ENCODE data around the gene RPS21. TPM values are rescaled to one million over a fixed set of nuclear protein-coding genes. Genes with fewer than 3 reads are reported as not detected.

RPS21 gene
- total and polyA plus RNA-seq, 9 of the 15 experiments (the other 6 are each of a cell fraction or from before 2014, with no cell fraction given) = 1,380 to 5,647 (median 3,091) TPM

DNA sequence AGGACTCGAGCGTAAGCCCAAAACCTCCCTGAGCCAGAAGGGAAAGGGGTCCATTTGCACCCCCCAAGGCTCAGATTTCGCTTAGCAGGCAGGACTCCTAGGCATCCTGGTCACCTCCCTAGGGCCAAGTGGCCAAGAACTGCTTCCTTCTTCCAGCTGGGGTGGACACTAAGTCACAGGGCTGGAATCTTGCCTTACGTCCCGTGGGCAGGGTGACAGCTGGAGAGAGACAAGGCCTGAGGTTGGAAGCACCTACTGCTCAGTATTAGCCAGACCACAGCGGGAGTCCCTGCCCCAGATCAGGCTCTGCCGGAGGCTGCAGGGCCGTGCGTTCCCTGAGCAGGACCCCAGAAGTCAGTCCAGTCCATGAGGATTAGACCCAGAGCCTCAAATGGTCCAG is 39.5 kb upstream of the RPS21 start:
- ATAC-seq (no peak), DNase-seq (ENCODE audit: extremely low read depth in 1 of 4, low spot score in 3 of 4) (no peak), FAIRE-seq (no peak)
- no peak overlapping the region for H2AFZ ChIP-seq (ENCODE audit: low read depth, low read length)
- H3K79me2 ChIP-seq (ENCODE audit: control insufficient read depth, insufficient read depth, low read length) = no peaks in the 10 kb centered on the region
- H4K20me1 ChIP-seq (replicated peaks; ENCODE audit: control insufficient read depth, insufficient read depth, low read length) = no peaks in the 10 kb centered on the region
- peaks cover 2% of the 10 kb centered on the region for H3K9me1 ChIP-seq (ENCODE audit: control insufficient read depth, insufficient read depth, low read length)
- intact Hi-C loops (cut with micrococcal nuclease) (no loop called here), in situ Hi-C loops (cut with MboI) (no loop called here)
- no peaks in the 10 kb centered on the region for H3K9me3 ChIP-seq (replicated peaks; ENCODE audit: control insufficient read depth, insufficient read depth, low read depth, low read length)
- no peak overlapping the region for H3K4me2 ChIP-seq (ENCODE audit: insufficient read depth, low read length)
- no peak overlapping the region for H3K4me3 ChIP-seq
- no TSS peak for BruUV-seq (replicated peaks)
- H3K4me1 ChIP-seq (replicated peaks in 1 of 2; ENCODE audit: control insufficient read depth in 2 of 2, insufficient read depth in 2 of 2, low read length in 2 of 2) = peaks cover 0 to 25% of the 10 kb centered on the region in 2 experiments; a peak in 1 of 5 replicates
- ChIA-PET CTCF (ENCODE audit: low intra/inter-chr PET ratio) (no interaction called here), POLR2A (interaction anchor here (0.6 to 0.8 kb wide), 3 partner anchors 11 to 139 kb away, joined by 4 read pairs; no protein-coding TSS in a partner anchor)
- peaks cover 74% of the 10 kb centered on the region for H3K36me3 ChIP-seq (ENCODE audit: control insufficient read depth, insufficient read depth, low read length)
- H3K27ac ChIP-seq (ENCODE audit: extremely low read depth, low read depth, low read length) = no peak overlapping the region
- 93% methylated on average over 9 of the region's 9 CpGs for WGBS (ENCODE audit: insufficient coverage, low coverage, missing lambda C conversion rate)
- no peak overlapping the region; a peak in 1 of 4 replicates for H3K9ac ChIP-seq (ENCODE audit: insufficient read depth in 1 of 2, low read depth in 2 of 2, low read length in 2 of 2)
- no peaks in the 10 kb centered on the region for H3K27me3 ChIP-seq (ENCODE audit: control insufficient read depth in 2 of 2, insufficient read depth in 2 of 2, low read length in 2 of 2)
- TF ChIP-seq COPS2 (conservative IDR thresholded peaks at IDR 0.05) (no peak), SMAD4 (CRISPR knock-in tag; conservative IDR thresholded peaks at IDR 0.05) (no peak), ZEB2 (IDR thresholded peaks at IDR 0.05) (no peak), RBM14 (IDR thresholded peaks at IDR 0.05; ENCODE audit: borderline replicate concordance, insufficient read depth, low read depth, low read length) (no peak), MAFF (IDR thresholded peaks at IDR 0.05; ENCODE audit: low read length) (no peak), CHD4 (IDR thresholded peaks at IDR 0.05; ENCODE audit: insufficient read depth, insufficient replicate concordance, low read depth, low read length, poor library complexity, severe bottlenecking) (no peak), RBM15 (IDR thresholded peaks at IDR 0.05; ENCODE audit: insufficient read depth, low read length) (no peak), KDM5B (IDR thresholded peaks at IDR 0.05; ENCODE audit: insufficient replicate concordance, low read depth, low read length) (no peak), RFX1 (IDR thresholded peaks at IDR 0.05) (no peak), ARID1B (IDR thresholded peaks at IDR 0.05) (no peak), MEF2D (tag; conservative IDR thresholded peaks at IDR 0.05; ENCODE audit: low read depth) (no peak), ZNF778 (CRISPR knock-in tag; IDR thresholded peaks at IDR 0.05) (no peak), HNRNPH1 (optimal IDR thresholded peaks at IDR 0.05; ENCODE audit: low read depth, low read length) (no peak)
- TF ChIP-seq, protein P1, sequence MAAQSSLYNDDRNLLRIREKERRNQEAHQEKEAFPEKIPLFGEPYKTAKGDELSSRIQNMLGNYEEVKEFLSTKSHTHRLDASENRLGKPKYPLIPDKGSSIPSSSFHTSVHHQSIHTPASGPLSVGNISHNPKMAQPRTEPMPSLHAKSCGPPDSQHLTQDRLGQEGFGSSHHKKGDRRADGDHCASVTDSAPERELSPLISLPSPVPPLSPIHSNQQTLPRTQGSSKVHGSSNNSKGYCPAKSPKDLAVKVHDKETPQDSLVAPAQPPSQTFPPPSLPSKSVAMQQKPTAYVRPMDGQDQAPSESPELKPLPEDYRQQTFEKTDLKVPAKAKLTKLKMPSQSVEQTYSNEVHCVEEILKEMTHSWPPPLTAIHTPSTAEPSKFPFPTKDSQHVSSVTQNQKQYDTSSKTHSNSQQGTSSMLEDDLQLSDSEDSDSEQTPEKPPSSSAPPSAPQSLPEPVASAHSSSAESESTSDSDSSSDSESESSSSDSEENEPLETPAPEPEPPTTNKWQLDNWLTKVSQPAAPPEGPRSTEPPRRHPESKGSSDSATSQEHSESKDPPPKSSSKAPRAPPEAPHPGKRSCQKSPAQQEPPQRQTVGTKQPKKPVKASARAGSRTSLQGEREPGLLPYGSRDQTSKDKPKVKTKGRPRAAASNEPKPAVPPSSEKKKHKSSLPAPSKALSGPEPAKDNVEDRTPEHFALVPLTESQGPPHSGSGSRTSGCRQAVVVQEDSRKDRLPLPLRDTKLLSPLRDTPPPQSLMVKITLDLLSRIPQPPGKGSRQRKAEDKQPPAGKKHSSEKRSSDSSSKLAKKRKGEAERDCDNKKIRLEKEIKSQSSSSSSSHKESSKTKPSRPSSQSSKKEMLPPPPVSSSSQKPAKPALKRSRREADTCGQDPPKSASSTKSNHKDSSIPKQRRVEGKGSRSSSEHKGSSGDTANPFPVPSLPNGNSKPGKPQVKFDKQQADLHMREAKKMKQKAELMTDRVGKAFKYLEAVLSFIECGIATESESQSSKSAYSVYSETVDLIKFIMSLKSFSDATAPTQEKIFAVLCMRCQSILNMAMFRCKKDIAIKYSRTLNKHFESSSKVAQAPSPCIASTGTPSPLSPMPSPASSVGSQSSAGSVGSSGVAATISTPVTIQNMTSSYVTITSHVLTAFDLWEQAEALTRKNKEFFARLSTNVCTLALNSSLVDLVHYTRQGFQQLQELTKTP (IDR thresholded peaks at IDR 0.05; ENCODE audit: low read depth in 1 of 2, partially characterized antibody in 2 of 2) = no peak
- TF ChIP-seq, protein P2, sequence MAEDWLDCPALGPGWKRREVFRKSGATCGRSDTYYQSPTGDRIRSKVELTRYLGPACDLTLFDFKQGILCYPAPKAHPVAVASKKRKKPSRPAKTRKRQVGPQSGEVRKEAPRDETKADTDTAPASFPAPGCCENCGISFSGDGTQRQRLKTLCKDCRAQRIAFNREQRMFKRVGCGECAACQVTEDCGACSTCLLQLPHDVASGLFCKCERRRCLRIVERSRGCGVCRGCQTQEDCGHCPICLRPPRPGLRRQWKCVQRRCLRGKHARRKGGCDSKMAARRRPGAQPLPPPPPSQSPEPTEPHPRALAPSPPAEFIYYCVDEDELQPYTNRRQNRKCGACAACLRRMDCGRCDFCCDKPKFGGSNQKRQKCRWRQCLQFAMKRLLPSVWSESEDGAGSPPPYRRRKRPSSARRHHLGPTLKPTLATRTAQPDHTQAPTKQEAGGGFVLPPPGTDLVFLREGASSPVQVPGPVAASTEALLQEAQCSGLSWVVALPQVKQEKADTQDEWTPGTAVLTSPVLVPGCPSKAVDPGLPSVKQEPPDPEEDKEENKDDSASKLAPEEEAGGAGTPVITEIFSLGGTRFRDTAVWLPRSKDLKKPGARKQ (CRISPR knock-in tag; IDR thresholded peaks at IDR 0.05) = no peak
- TF ChIP-seq, protein P3, sequence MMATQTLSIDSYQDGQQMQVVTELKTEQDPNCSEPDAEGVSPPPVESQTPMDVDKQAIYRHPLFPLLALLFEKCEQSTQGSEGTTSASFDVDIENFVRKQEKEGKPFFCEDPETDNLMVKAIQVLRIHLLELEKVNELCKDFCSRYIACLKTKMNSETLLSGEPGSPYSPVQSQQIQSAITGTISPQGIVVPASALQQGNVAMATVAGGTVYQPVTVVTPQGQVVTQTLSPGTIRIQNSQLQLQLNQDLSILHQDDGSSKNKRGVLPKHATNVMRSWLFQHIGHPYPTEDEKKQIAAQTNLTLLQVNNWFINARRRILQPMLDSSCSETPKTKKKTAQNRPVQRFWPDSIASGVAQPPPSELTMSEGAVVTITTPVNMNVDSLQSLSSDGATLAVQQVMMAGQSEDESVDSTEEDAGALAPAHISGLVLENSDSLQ (IDR thresholded peaks at IDR 0.05) = no peak
